ENCODE measurements around the gene SNX12.

GRCh38 chrX:71067712-71068043 is 456 bp downstream of the SNX12 start:
- TF ChIP-seq SPI1 (IDR thresholded peaks at IDR 0.05; ENCODE audit: borderline replicate concordance, low read depth), result no peak
- TF ChIP-seq CTCF (IDR thresholded peaks at IDR 0.05; ENCODE audit: insufficient read depth, low read length), result no peak
- no peak for TF ChIP-seq REST (IDR thresholded peaks at IDR 0.05; ENCODE audit: insufficient replicate concordance, low read depth)
- TF ChIP-seq POLR2AphosphoS5 (IDR thresholded peaks at IDR 0.05; ENCODE audit: low read depth), result no peak

Measured in HL-60 (cell line).